ENCODE measurements around the gene LRP2. TPM values are rescaled to one million over a fixed set of nuclear protein-coding genes. Genes with fewer than 3 reads are reported as not detected.

LRP2 gene
- total and polyA plus RNA-seq, 2 donors from 2014 or later: 44.7 to 85.4 TPM

GRCh38 chr2:169247211-169247610 lies 115.1 kb downstream of the LRP2 start:
- Histone ChIP-seq H3K27me3 (ENCODE audit: control insufficient read depth, insufficient read depth, low read length) (no peaks in the 10 kb centered on the region), H3K36me3 (ENCODE audit: control insufficient read depth in 2 of 3, insufficient read depth in 3 of 3, low read length in 3 of 3) (peaks cover 0 to 21% (median 9%) of the 10 kb centered on the region in 3 donors), H3K27ac (ENCODE audit: low read depth in 2 of 2, low read length in 2 of 2) (no peak overlapping the region), H3K4me1 (ENCODE audit: control insufficient read depth in 2 of 3, insufficient read depth in 2 of 3, low read depth in 1 of 3, low read length in 3 of 3) (no peaks in the 10 kb centered on the region), H3K9me3 (ENCODE audit: control insufficient read depth in 2 of 3, insufficient read depth in 1 of 3, low read length in 3 of 3) (no peaks in the 10 kb centered on the region), H3K4me3 (ENCODE audit: low read length in 3 of 3) (no peak overlapping the region), H3K9ac (ENCODE audit: low read length in 3 of 3) (no peak overlapping the region)
- FAIRE-seq (no peak), DNase-seq (no peak)
- TF ChIP-seq CTCF (IDR thresholded peaks at IDR 0.05; ENCODE audit: borderline replicate concordance, extremely low read depth, insufficient read depth): no peak
- intact Hi-C loops (cut with DNase I): no loop called here

- Histone ChIP-seq H3K9ac (ENCODE audit: low read length in 3 of 3) (no peak overlapping the region), H3K27ac (ENCODE audit: low read depth in 2 of 2, low read length in 2 of 2) (no peak overlapping the region), H3K9me3 (ENCODE audit: control insufficient read depth in 2 of 3, insufficient read depth in 1 of 3, low read length in 3 of 3) (no peaks in the 10 kb centered on the region), H3K4me3 (ENCODE audit: low read length in 3 of 3) (no peak overlapping the region), H3K27me3 (ENCODE audit: control insufficient read depth, insufficient read depth, low read length) (no peaks in the 10 kb centered on the region), H3K4me1 (ENCODE audit: control insufficient read depth in 2 of 3, insufficient read depth in 2 of 3, low read depth in 1 of 3, low read length in 3 of 3) (no peaks in the 10 kb centered on the region), H3K36me3 (ENCODE audit: control insufficient read depth in 2 of 3, insufficient read depth in 3 of 3, low read length in 3 of 3) (peaks cover 0 to 51% (median 16%) of the 10 kb centered on the region in 3 donors)
- TF ChIP-seq CTCF (IDR thresholded peaks at IDR 0.05; ENCODE audit: borderline replicate concordance, extremely low read depth, insufficient read depth): no peak
- intact Hi-C loops (cut with DNase I): no loop called here
- FAIRE-seq (no peak), DNase-seq (no peak)
These were observed 121.9 kb downstream of the LRP2 start for GRCh38 chr2:169240405-169240804.

GRCh38 chr2:169237939-169238338 lies 124.4 kb downstream of the LRP2 start:
- Histone ChIP-seq H3K9ac (ENCODE audit: low read length in 3 of 3) (no peak overlapping the region), H3K27ac (ENCODE audit: low read depth in 2 of 2, low read length in 2 of 2) (no peak overlapping the region)
- intact Hi-C loops (cut with DNase I): no loop called here

More at GRCh38 chr2:169237939-169238338, 124.4 kb downstream of the LRP2 start:
- FAIRE-seq (no peak), DNase-seq (no peak)
- no peaks in the 10 kb centered on the region for H3K9me3 ChIP-seq (ENCODE audit: control insufficient read depth in 2 of 3, insufficient read depth in 1 of 3, low read length in 3 of 3)
- H3K4me3 ChIP-seq (ENCODE audit: low read length in 3 of 3): no peak overlapping the region
- no peak for TF ChIP-seq CTCF (IDR thresholded peaks at IDR 0.05; ENCODE audit: borderline replicate concordance, extremely low read depth, insufficient read depth)
- peaks cover 0 to 41% (median 13%) of the 10 kb centered on the region in 3 donors for H3K36me3 ChIP-seq (ENCODE audit: control insufficient read depth in 2 of 3, insufficient read depth in 3 of 3, low read length in 3 of 3)
- H3K4me1 ChIP-seq (ENCODE audit: control insufficient read depth in 2 of 3, insufficient read depth in 2 of 3, low read depth in 1 of 3, low read length in 3 of 3): no peaks in the 10 kb centered on the region
- no peaks in the 10 kb centered on the region for H3K27me3 ChIP-seq (ENCODE audit: control insufficient read depth, insufficient read depth, low read length)
